Peyer's patch (tissue), 4 donors: ENCODE measurements around the gene WDR35.

Experiments used
- CTCF ChIP-seq, 6 experiments: fragments of 450-650 bp in 4 of 6; fragments of 200-600 bp in 2 of 6; sonication (generic) in 1 of 6; IDR thresholded peaks; one replicate each; pipeline ENCODE4 v1.5.1; 2017 to 2019; ENCODE audit warnings: antibody characterized with exemption in 6 of 6, mild to moderate bottlenecking in 3 of 6, moderate library complexity in 1 of 6
- POLR2A ChIP-seq, 2 donors: fragments of 450-650 bp; IDR thresholded peaks; one replicate each; pipeline ENCODE4 v1.5.1; 2017; ENCODE audit warnings: antibody characterized with exemption in 2 of 2, mild to moderate bottlenecking in 2 of 2, moderate library complexity in 2 of 2

- no peak for TF ChIP-seq CTCF (IDR thresholded peaks at IDR 0.05)
- TF ChIP-seq POLR2A (IDR thresholded peaks at IDR 0.05), result no peak
These were observed 43.4 kb upstream of the WDR35 start for GRCh38 chr2:20033322-20033721.
